A204.1 (cell line): ENCODE measurements around the gene FCHSD2.
A peak's percentile ranks its signal among the peaks of the same experiment; 100 is the strongest.
"Not testable (repeated sequence)": the region's sequence is repeated elsewhere in the genome, so short reads cannot be mapped to it uniquely, and the experiment has no call there.

ENCODE experiments used
- FAIRE-seq: peaks from 2 replicates; lab custom pipeline; 2012; peaks lifted over from hg19 to GRCh38; lab: Jason Lieb, UNC

The FCHSD2 gene

GRCh38 chr11:72863091-72863490 lies 279.0 kb downstream of the FCHSD2 start:
- no peak for FAIRE-seq

- no peak for FAIRE-seq
Observed at GRCh38 chr11:72860592-72860991, 281.5 kb downstream of the FCHSD2 start.

GRCh38 chr11:72860010-72860409 lies 282.1 kb downstream of the FCHSD2 start:
- FAIRE-seq, result no peak

- no peak for FAIRE-seq
Observed at GRCh38 chr11:72859126-72859525, 283.0 kb downstream of the FCHSD2 start.

- not testable (repeated sequence) for FAIRE-seq
Observed at GRCh38 chr11:72858267-72858666, 283.9 kb downstream of the FCHSD2 start.

GRCh38 chr11:72856551-72857345 lies 285.4 kb downstream of the FCHSD2 start:
- FAIRE-seq, result no peak

- FAIRE-seq, result no peak
Observed at GRCh38 chr11:72856065-72856464, 286.1 kb downstream of the FCHSD2 start.

- FAIRE-seq, result no peak
Observed at GRCh38 chr11:72851726-72852125, 290.4 kb downstream of the FCHSD2 start.

- no peak for FAIRE-seq
Observed at GRCh38 chr11:72850832-72851231, 291.3 kb downstream of the FCHSD2 start.

- FAIRE-seq, result peak; percentile 60
Observed at GRCh38 chr11:72848846-72849466, 293.2 kb downstream of the FCHSD2 start.

- no peak for FAIRE-seq
Observed at GRCh38 chr11:72844356-72844755, 297.8 kb downstream of the FCHSD2 start.

- FAIRE-seq, result no peak
Observed at GRCh38 chr11:72842653-72843330, 299.3 kb downstream of the FCHSD2 start.

- FAIRE-seq, result no peak
Observed at GRCh38 chr11:72842126-72842525, 300.0 kb downstream of the FCHSD2 start.

GRCh38 chr11:72841397-72841796 lies 300.7 kb downstream of the FCHSD2 start:
- FAIRE-seq, result no peak

GRCh38 chr11:72840780-72841179 lies 301.3 kb downstream of the FCHSD2 start:
- no peak for FAIRE-seq

- FAIRE-seq, result no peak
Observed at GRCh38 chr11:72838691-72839305, 303.3 kb downstream of the FCHSD2 start.

GRCh38 chr11:72836111-72836510 lies 306.0 kb downstream of the FCHSD2 start:
- FAIRE-seq, result no peak

- no peak for FAIRE-seq
Observed at GRCh38 chr11:72834905-72835304, 307.2 kb downstream of the FCHSD2 start.

- no peak for FAIRE-seq
Observed at GRCh38 chr11:72833811-72834493, 308.2 kb downstream of the FCHSD2 start.

GRCh38 chr11:72833083-72833733 lies 308.9 kb downstream of the FCHSD2 start:
- FAIRE-seq, result no peak

GRCh38 chr11:72832301-72833082 lies 309.6 kb downstream of the FCHSD2 start:
- no peak for FAIRE-seq
